NOMO-1 treated with DMSO at 0.1 percent for 48 hours (cell line): Measurements from ENCODE around the gene PPOX.

Experiments used
- DNase-seq: peaks from one replicate; lab custom pipeline; 2025; ENCODE audit not compliant: unreplicated experiment; lab: John Stamatoyannopoulos, UW

Gene PPOX

DNA sequence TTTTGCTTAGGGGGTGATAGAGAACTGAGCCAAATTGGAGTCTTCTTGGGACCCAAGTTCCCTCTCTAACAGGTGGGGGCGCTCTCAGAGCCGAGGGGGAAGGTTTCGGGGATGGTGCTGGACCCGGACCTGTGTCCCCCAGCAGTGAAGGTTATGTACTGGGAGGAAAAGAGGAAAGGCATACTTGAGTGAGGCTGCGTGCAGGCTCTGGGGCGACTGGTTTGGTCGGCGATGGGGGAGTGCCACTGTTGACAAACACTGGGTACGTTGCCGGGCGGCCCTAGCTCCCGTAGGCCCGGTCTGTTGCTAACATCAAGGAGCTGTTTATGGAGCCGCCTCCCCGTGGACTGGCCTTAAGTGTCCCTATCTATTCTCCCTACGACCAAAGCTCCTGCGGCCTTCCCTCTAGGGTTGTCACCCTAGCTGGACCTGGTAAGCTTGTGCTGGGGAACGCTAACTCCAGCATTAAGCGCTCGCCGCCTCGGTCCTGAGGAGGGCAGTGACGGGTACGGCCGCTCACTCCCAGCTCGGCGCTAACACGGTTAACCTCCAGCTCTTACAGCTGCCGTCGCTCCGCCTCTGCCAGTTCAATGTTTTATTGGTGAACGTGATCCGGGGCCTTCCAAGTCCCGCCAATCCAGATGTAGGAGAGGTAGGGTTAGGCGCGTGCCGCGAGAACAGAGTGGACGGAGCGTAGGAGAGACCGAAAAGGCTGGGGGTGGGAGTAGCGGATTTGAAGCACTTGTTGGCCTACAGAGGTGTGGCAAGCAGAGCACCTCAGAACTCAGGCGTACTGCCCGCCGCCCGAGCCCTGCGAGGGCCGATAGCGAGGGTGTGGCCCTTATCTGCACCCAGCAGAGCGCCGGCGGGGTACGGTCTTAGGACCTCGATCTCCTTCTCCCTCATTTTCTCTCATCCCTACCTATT is at the start of gene PPOX:
Gene PPOX (plus strand): TSS at position 685 of the 927 bp plus-strand sequence. CDS start 422 bp downstream, outside the sequence.
- peak; percentile 99 for DNase-seq

DNA sequence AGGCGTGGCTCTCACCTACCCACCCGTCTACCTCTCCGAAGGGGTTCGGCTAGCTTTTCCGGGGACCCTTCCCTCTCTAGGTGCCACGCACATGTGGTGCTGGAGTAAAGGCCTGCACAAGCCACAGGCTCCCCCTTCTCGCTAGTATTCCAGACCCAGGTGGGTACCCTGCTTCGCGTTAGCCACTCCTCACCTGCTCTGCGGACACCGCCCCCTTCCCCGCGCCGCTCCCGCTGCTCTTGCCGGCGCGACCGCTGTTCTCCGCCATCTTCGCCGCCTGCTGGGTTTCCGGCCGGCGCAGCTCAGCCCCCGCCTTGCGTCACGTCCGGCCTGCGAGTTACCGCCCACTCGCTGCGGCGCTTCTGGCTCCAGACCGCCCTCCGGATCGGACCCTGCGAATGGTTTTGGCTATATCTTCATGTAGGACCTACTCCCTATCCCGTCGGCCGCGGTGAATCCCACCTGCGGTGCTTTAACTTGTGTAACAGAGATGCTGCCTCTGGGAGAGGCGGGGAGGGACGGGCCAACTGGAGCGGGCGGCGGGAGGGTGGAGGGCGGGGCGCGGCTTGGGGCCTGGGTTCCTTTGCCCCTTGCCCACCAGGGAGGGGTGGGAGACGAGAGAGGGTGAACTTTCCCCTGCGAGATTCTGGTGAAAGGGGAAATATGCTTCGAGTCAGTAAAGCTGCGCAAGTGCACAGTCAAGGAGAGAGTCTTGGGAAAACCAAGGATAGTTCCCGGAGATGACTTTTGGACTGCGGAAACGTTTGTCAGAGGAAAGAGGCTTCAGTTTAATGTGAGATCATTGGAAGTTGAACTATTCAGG is 48.3 kb upstream of the PPOX start, which contains the start of the genes NIT1 and PFDN2:
Gene NIT1 (plus strand): TSS at position 347 of the 823 bp plus-strand sequence. CDS start 72 bp downstream, at position 419.
Gene PFDN2 (minus strand): TSS at position 279 of the 823 bp plus-strand sequence. CDS start 11 bp downstream, at position 268.
- peak; percentile 76 for DNase-seq

DNA sequence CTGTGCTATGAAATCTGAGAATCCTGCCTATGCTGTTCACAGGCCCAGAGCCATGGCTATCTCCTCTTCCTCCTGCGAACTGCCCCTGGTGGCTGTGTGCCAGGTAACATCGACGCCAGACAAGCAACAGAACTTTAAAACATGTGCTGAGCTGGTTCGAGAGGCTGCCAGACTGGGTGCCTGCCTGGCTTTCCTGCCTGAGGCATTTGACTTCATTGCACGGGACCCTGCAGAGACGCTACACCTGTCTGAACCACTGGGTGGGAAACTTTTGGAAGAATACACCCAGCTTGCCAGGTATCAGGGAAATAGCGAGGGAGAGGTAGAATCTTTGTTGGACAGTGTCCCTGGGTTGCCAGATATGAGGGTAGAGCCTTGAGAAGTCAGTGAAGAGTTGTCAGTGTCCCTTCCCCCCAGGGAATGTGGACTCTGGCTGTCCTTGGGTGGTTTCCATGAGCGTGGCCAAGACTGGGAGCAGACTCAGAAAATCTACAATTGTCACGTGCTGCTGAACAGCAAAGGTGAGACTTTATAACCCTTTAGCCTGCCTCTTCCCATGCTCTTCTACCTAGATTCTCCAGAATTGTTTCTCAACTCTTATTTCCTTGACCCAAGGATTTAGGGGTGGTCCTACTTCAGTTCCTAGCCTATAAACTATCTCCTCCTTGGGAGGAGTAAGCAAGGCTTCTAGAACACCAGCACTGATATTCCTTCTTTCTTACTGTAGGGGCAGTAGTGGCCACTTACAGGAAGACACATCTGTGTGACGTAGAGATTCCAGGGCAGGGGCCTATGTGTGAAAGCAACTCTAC is 46.9 kb upstream of the PPOX start:
- peak; percentile 44 for DNase-seq

DNA sequence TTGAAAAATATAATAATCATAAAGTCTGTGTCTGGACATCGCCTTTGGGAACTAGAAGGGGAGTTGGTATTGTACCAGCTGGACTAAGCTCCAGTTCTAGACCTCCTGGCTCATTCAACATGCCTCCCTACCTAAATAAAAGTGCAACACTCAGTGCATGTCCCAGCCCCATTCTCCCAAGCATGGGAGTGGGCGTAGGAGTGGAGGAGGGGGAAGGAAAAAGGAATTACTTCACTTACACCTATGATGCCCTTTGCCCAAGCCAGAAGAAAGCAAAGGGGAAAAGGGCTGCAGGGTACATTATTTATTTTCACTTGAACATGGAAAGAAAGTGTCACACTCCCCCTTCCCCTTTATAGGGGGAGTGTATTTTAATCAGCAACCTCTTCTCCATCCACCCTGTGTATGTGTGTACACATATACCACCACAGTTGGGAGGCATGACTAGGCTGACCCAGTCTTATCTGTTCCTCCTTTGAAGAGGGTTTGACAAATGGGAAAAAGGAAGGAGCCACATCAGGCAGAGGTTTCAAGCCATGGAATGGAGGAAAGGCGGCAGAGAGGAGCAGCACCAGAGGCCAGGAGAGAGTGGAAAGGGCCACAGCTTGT is 45.1 kb upstream of the PPOX start:
- DNase-seq, result no peak

DNA sequence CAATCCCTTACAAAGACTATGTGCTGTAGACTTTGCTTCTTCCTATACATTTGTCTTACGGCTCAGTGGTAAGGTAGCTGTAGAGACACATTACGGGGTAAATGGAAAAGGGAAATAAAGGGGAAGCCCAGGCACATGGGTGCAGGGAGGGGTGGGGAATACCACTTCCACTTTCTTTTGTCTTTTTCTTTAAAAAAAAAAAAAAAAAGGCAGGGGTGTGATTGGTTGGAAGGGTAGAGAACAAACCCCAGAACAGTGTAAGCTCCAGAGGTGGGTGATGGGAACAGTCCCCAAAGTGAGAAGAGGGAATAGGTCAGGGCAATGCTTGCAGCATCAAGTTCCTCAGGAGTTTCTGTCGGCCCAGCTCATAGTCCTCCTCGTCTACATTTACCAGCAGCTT is 44.4 kb upstream of the PPOX start:
- peak; percentile 59 for DNase-seq

DNA sequence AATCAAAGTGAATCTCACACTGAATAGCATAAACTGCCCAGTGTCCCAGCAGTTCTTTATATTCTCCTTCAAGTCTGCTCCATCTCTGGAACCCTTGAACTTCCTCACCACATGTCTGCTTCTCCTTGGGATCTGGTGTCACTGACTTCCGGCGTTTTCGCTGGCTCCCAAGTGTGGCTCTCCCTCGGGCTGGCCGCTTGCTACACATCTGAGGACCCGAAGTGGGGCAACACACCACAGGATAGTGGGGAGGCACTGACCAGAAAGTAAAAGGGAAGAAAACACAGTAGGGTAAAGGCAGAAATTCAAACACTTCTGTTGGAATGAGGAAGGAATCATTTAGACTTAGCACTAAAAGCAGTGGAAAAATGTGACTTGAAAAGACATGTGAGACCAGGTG is 43.3 kb upstream of the PPOX start:
- DNase-seq, result no peak

DNA sequence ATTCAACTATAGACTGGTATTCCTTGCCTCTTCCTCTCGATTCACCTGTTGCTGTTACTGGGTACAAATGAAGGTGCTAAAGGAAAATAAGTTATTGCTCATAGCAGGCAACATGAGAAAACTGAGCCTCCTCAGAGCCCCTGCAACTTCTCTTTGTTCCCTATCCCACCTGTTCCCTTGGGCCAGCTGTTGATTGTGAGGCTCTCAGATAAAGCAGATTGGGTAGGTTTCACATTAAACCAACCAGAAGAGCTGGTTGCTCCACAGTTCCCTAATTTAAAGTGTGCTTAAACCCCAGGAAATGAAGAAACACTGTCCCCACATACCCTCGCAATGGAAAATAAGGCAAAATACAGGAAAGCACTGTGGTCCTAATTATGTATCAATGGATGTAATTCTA is 38.6 kb upstream of the PPOX start:
- DNase-seq, result peak; percentile 41

DNA sequence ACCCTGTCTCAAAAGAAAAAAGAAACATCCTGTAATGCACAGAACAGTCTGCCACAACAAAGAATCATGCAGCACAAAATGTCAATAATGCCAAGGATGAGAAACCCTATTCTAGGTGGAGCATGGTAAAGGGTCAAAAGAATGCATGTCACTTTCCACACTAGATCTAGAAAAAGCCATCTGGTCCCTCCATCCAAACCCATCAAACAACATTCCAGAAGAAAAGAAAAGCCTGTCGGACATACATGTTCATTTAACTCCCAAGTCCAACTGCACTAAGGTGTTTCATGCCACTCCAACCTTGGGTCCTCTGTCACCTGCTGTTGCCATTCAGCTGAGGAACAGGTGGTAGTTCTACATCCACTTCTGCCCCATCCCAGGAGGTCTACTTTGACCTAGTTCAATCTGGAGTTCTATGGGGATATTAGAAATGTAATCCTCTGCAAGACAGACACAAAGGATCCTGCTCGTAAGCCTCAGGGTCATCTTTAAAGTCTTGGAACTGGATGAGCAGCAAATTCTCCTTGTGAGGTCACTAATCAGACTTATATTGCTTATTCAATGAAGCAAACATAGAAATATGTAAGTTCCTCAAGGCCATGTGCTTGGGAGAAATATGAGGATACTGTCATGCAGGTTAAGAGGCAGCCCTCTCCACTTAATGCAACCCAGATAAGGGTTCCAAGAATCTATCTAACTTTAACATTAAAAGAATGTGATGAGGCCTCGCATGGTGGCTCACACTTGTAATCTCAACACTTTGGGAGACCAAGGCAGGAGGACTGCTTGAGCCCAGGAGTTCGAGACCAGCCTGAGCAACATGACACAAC is 37.4 kb upstream of the PPOX start:
- DNase-seq, result no peak

DNA sequence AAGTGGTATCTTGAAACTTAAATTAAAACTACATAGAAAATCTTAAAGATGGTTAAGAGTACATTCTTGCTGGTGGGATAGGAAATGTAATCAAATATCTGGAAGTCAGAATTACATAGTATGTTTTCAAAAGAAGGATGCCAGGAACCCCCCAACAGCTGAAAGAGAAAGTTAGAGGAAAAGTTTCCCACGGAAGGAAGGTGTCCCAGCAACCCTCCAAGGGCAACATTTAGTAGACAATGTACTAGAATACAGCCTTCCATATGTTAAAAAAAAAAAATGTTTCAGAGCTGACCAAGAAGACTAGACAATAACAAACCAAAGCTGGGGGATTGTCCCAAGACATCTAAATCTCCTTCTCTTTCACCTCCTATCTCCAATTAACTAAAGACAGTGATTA is 36.0 kb upstream of the PPOX start:
- DNase-seq, result no peak

DNA sequence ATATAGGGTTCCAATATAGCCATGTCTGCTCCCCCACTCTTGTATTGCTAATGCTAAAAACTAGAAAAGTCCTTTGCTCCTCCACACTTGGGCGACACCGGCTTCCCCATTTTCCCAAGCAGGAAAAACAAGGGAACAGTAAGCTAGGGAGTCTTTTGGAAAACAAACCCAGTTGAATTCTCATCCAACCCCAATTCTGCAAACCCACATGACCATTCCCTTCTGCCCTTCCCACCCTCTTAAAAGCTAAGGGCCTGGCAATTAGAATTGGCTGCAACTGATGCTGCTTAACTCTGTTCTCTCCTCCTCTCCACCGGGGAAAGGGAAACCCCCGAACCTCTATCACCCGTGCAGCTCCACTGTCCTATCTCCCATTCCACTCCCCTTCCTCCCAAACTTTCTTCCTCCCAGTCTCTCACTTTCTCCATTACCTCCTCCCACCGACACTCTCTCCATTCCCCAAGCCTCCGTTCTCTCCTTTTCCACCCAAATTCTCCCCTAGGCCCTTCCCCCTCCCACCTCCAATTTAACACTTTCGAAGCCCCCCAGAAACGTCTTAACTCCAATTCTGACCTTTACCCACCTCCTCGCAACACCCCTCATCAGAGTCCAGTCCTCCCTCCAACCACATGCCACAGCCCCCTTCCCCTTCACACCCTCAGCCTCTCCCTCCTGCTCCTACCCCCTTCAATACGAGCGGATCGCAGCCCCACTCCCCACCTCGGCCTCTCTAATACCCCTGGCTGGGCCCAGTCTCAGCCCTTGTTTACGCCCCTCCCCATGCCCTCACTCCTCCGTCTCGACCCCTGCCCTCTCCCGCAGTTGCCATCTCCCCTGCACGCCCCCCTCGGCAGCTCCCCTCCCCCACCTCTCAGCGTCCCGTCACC is 34.5 kb upstream of the PPOX start:
- no peak for DNase-seq

DNA sequence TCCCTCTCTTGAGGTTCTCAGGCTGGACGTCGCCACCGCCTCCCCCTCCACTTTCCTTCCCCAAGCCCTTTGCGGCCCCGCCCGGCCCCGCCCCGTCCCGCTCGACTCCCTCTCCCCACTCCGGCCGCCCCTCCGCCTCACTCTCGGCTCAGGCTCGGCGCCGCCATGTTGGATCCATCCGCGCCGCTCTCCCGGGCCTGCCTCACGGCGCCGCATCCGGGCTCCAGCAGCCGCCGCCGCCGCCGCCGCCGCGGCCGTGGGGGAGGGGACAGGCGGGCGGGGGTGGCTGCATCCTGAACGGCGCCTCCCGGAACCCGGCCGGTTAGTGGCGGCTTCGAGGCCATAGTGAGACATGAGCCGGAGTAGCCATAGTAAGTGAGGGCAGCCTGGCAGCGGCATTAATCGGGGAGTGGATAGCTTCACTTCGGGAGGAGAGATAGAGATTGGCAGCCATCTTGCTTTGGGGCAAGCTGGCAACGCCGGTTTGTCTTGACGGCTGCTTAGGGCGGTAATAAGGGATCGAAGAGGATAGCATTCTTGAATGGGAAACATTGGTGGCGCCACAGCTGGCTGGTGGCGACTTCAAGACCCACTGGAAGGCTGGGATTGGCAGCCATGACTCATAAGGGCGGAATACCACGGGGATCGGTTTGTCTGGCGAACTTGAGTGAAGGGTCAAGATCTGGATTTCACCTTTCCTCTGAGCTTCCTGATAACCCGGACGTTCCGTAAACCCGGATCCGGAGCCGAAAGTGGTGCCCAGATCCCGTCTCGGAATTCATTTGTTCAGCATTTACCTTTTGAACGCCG is 33.6 kb upstream of the PPOX start, which contains the start of gene DEDD:
Gene DEDD (minus strand): TSS at position 258 of the 810 bp plus-strand sequence. CDS start 8,205 bp downstream, outside the sequence.
- DNase-seq, result peak; percentile 98

DNA sequence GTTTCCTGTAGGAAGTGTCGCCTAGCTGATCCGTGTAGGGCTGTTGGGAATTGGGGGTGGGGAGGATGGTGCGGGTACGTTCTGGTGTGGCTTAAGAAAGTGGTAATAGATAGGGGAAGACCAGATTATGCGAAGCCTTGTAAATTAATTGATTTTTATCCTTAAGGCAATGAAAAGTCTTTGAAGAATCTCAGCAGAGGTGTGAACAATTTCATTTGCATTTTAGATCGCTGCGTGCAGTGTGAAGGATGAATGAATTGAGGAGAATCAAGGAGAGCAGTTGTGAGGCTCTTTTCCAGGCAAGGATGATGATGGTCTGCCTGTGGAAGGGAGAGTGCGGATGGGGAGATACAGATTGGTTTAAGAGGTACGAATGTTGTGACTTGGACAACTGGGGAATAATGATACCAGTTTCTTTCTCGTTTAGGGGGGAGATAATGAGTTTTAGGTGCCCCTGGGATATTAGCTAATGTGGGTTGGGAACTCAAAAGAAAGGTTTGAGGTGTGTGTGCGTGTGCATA is 32.9 kb upstream of the PPOX start:
- DNase-seq, result no peak

DNA sequence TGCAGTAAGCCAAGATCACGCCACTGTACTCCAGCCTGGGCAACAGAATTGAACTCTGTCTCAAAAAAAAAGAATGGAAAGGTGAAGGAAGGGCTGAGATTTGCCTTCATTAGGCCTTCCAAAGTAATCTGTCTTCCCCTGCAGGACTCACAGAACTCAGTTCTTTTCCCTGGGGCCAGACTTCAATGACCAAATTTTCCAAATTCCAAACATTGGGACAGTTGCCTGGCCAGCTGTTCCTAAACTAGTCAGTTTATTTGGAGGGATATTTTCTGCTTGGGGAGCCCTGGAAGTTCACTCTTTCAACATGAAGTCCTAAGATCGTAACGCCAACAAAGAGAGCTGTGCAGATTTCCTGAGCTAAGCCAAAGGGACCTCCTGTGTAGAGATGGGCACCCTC is 28.3 kb upstream of the PPOX start:
- no peak for DNase-seq

DNA sequence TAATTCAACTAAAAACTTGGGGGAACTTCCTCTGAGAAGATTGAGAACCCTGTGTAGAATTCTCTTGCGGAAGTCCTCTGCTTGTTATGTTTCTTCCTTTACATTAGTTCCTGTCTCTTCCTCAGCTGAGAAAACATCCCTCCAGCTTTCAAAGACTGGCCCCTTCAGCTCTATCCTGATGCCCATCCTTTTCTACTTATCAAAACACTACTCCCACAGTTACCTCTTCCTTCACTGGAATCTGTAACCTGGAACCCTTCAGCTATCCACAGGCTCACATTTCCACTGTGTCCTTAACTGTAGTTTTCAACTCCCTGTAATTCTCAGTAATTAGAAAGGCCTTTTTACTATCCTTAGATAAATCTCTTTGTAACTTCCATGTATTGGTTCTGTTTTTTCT is 27.8 kb upstream of the PPOX start:
- peak; percentile 25 for DNase-seq

DNA sequence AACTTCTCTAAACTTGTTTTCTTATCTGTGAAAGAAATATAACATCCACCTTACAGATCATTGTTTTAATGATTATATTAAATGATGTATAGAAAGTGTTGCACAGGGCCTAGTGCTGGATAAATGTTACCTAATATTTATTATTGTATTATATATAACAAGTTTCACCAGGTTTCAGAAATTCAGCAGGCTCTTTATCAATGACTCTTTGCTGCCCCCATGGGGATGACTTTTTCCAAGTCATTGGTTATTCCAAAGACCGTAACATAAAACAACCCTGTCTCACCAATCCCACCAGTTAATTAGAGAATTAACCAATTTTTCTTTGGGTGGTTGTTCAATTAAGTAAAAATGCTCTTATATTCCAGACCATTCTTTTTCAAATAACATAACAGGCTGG is 26.5 kb upstream of the PPOX start:
- DNase-seq, result peak; percentile 38

DNA sequence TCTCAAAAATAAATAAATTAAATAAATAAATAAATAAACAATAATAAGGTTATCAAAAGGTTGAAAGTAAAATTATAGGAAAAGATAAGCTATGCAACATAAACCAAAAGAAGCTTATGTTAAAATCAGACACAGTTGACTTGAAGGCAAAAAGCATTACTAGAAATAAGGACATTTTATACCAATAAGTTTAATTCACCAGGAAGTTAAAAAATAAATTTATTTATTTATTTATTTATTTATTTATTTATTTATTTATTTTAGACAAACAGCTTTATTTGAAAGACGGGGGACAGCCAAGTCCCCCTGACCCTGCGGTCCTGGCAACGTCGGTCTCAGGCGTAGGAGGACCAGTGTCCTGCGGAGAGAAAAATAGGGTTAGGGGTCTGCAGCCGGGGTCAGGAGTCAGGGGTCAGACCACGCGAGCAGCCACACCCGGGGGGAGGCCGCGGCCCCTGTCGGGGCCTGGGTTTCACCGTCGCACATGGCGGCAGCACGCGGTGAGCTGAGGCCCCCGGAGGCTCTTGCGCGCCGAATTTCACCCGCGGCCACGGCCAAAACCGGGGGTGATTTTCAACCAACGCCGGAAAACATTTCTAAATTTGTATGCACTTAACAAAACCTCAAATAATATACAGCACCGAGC is 25.3 kb upstream of the PPOX start:
- no peak for DNase-seq

DNA sequence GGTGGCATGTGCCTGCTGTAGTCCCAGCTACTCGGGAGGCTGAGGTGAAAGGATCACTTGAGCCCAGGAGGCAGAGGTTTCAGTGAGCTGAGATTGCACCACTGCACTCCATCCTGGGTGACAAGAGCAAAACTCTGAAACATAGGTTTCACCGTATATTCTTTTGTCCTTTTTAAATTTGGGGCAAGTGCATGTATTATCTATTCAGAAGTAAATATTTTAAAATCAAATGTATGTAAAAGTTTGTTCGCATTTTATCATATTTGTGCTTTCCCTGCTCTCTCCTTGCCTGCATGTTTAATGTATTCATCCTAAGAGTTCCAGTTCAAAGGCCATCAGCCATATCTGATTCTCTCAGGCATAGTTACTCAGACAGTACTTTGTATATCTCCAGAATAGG is 20.4 kb upstream of the PPOX start:
- DNase-seq, result no peak
